OCI-LY7 (cell line): ENCODE results near the gene TSPO. TPM values are rescaled to one million over a fixed set of nuclear protein-coding genes. Genes with fewer than 3 reads are reported as not detected.

ENCODE experiments used
- BruUV-seq: library from RNA; stranded (reverse); fragments of 400-500 nt; replicated peaks from 2 replicates; lab custom pipeline; 2021; lab: Mats Ljungman, UMichigan
- CTCF ChIA-PET: fragments of 300-600 bp; sonication (Branson Sonifier 250); formaldehyde crosslinking; loops from one replicate; lab custom pipeline; 2022; ENCODE audit warnings: antibody characterized with exemption; ENCODE audit not compliant: unreplicated experiment; lab: Charles Lee
- POLR2A ChIA-PET: fragments of 300-600 bp; sonication (Branson Sonifier 250); formaldehyde crosslinking; loops from one replicate; lab custom pipeline; 2022; ENCODE audit warnings: antibody characterized with exemption; lab: Charles Lee
- DNase-seq: peaks from one replicate; pipeline ENCODE4 v3.0.0-alpha.2; 2015; ENCODE audit warnings: low spot score
- H2AFZ ChIP-seq: fragments of 200-600 bp; sonication (generic), shearing (Covaris generic); 2 replicates; pipeline ENCODE4 v1.6.1; 2014; ENCODE audit warnings: mild to moderate bottlenecking, antibody characterized with exemption, low read length, moderate library complexity
- H3K27ac ChIP-seq: fragments of 200-600 bp; sonication (generic); 2 replicates; pipeline ENCODE4 v1.5.1; 2014; ENCODE audit warnings: mixed run types, low read depth, mild to moderate bottlenecking, moderate library complexity, low read length, inconsistent platforms; ENCODE audit not compliant: poor library complexity, severe bottlenecking
- H3K36me3 ChIP-seq: fragments of 200-600 bp; sonication (generic); 2 replicates; pipeline ENCODE4 v1.6.1; 2014; ENCODE audit warnings: mild to moderate bottlenecking, antibody characterized with exemption, low read length, moderate library complexity, mixed read lengths; ENCODE audit not compliant: insufficient read depth
- H3K4me1 ChIP-seq: fragments of 200-600 bp; sonication (generic); 2 replicates; pipeline ENCODE4 v1.5.1; 2014; ENCODE audit warnings: mild to moderate bottlenecking, low read length; ENCODE audit not compliant: insufficient read depth, poor library complexity, severe bottlenecking
- H3K4me2 ChIP-seq: fragments of 200-600 bp; sonication (generic); 2 replicates; pipeline ENCODE4 v1.6.1; 2014; ENCODE audit warnings: mild to moderate bottlenecking, low read length
- H3K4me3 ChIP-seq: fragments of 200-600 bp; sonication (generic); 2 replicates; pipeline ENCODE4 v1.5.1; 2014; ENCODE audit warnings: mild to moderate bottlenecking, low read depth, low read length; ENCODE audit not compliant: poor library complexity, severe bottlenecking
- H3K79me2 ChIP-seq: fragments of 200-600 bp; sonication (generic); 2 replicates; pipeline ENCODE4 v1.6.1; 2016; ENCODE audit warnings: low read depth, mild to moderate bottlenecking, low read length, moderate library complexity, mixed read lengths; ENCODE audit not compliant: insufficient read depth
- H3K9me2 ChIP-seq: fragments of 200-600 bp; sonication (generic); 2 replicates; pipeline ENCODE4 v1.6.1; 2016; ENCODE audit warnings: mild to moderate bottlenecking, low read length, mixed read lengths; ENCODE audit not compliant: insufficient read depth
- H3K9me3 ChIP-seq: fragments of 200-600 bp; sonication (generic); 2 replicates; pipeline ENCODE4 v1.6.1; 2014; ENCODE audit warnings: mild to moderate bottlenecking, mixed run types, low read length, mixed read lengths
- H4K20me1 ChIP-seq: fragments of 200-600 bp; sonication (generic); 2 replicates; pipeline ENCODE4 v1.6.1; 2014; ENCODE audit warnings: mild to moderate bottlenecking, antibody characterized with exemption, low read length, moderate library complexity, mixed read lengths; ENCODE audit not compliant: insufficient read depth
- EZH2phosphoT487 ChIP-seq: fragments of 200-600 bp; sonication (generic); IDR thresholded peaks from 2 replicates; pipeline ENCODE4 v1.6.1; 2018; ENCODE audit warnings: low read depth, borderline replicate concordance, mild to moderate bottlenecking, mixed run types, antibody characterized with exemption, low read length, moderate library complexity, mixed read lengths
- intact Hi-C: fragments of 100-400 bp; cut with micrococcal nuclease; formaldehyde crosslinking; loops from one replicate; pipeline ENCODE4 v1.10.0; 2022; ENCODE audit not compliant: unreplicated experiment
- total RNA-seq, 2 experiments: library from RNA; depleted of rRNA in 1 of 2; stranded (reverse); fragments of >200 nt in 1 of 2; shearing (Covaris generic) in 1 of 2; gene quantifications; 2 replicates each; pipeline ENCODE4 v1.2.3, GENCODE V29; 2014 to 2022
- TF ChIP-seq, protein P1 (sequence below): fragments of 200-600 bp; sonication (generic); conservative IDR thresholded peaks from 2 replicates; pipeline ENCODE4 v1.5.1; 2014; ENCODE audit warnings: mild to moderate bottlenecking, antibody characterized with exemption, low read length, moderate library complexity, mixed read lengths

Gene TSPO
- total RNA-seq, 2 experiments from 2014 or later = 47.1 to 69.9 TPM

DNA sequence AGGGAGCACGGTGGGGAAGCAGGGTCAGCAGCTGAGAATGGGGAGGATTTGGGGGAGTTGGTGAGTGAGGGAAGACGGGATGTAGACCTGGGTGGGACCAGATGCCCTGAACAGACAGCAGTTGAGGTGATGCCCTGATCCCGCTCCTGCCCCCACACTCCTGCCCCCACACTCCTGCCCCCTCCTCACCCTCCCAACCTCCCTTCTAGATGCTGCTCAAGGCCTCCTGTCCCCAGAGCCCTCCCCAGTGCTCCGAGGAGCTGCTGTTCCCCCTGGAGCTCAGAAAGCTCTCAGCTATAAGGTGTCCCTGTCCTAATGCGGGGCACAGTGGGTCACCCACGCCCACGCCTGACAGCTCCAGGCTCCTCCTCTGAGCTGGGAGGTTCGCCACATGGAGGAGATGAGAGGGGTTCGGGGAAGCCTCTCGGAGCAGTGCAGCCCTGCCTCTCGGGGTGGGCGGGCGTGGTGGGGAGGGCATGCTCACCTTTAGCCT, 60.6 kb downstream of the TSPO start:
- no peak for TF ChIP-seq EZH2phosphoT487
- TF ChIP-seq, protein P1, sequence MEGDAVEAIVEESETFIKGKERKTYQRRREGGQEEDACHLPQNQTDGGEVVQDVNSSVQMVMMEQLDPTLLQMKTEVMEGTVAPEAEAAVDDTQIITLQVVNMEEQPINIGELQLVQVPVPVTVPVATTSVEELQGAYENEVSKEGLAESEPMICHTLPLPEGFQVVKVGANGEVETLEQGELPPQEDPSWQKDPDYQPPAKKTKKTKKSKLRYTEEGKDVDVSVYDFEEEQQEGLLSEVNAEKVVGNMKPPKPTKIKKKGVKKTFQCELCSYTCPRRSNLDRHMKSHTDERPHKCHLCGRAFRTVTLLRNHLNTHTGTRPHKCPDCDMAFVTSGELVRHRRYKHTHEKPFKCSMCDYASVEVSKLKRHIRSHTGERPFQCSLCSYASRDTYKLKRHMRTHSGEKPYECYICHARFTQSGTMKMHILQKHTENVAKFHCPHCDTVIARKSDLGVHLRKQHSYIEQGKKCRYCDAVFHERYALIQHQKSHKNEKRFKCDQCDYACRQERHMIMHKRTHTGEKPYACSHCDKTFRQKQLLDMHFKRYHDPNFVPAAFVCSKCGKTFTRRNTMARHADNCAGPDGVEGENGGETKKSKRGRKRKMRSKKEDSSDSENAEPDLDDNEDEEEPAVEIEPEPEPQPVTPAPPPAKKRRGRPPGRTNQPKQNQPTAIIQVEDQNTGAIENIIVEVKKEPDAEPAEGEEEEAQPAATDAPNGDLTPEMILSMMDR = no peak
- H4K20me1 ChIP-seq = no peaks in the 10 kb centered on the region
- CTCF ChIA-PET = interaction anchor here (0.7 kb wide), 1 partner anchor 19 kb away, joined by 3 read pairs; no protein-coding TSS in a partner anchor
- no peaks in the 10 kb centered on the region for H3K9me3 ChIP-seq
- no peak for DNase-seq
- no peaks in the 10 kb centered on the region for H3K79me2 ChIP-seq
- H3K4me1 ChIP-seq = no peaks in the 10 kb centered on the region
- POLR2A ChIA-PET = no interaction called here
- no TSS peak for BruUV-seq
- no peak overlapping the region for H3K4me3 ChIP-seq
- no peak overlapping the region for H2AFZ ChIP-seq
- H3K27ac ChIP-seq = no peak overlapping the region
- no peaks in the 10 kb centered on the region for H3K36me3 ChIP-seq
- no peak overlapping the region for H3K4me2 ChIP-seq
- H3K9me2 ChIP-seq = no peaks in the 10 kb centered on the region
- intact Hi-C loops = no loop called here

DNA sequence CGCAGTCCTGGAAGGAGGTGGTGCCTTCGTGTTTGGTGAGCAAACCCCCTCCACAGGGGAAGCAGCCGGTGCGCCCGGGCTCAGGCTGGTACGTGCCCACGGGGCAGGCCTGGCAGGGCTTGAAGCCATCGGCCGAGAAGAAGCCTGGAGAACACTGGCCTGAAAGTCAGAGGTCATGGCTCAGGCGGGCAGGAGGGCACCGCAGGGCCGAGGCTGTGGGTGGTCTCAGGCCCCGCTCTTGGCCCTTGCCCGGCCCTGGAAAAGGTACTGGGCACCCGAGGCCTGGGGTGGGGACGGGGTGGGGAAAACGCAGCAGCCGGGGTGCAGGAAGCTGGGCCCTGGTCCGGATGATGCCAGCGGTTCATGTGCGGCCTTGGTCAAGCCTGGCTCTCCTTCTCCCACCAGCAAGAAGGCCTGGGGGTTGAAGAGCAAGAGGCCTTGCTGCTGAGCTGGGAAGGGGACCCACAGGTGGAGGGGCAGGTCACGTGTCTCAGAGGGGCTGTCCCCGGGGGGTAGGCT, 61.1 kb downstream of the TSPO start:
- DNase-seq = no peak
- no peak for TF ChIP-seq EZH2phosphoT487
- TF ChIP-seq, protein P1 = no peak
- H3K27ac ChIP-seq = no peak overlapping the region
- H3K9me3 ChIP-seq = no peaks in the 10 kb centered on the region
- intact Hi-C loops = no loop called here
- no peaks in the 10 kb centered on the region for H3K9me2 ChIP-seq
- no peak overlapping the region for H2AFZ ChIP-seq
- no peaks in the 10 kb centered on the region for H3K79me2 ChIP-seq
- H3K4me3 ChIP-seq = no peak overlapping the region
- no peaks in the 10 kb centered on the region for H4K20me1 ChIP-seq
- H3K4me1 ChIP-seq = no peaks in the 10 kb centered on the region
- H3K36me3 ChIP-seq = no peaks in the 10 kb centered on the region
- no peak overlapping the region for H3K4me2 ChIP-seq
- no TSS peak for BruUV-seq
- ChIA-PET POLR2A (no interaction called here), CTCF (no interaction called here)

Other genes starting within 250 kb of the TSPO start
- gene PACSIN2, start 136.4 kb upstream of the TSPO start, total RNA-seq (2014; rRNA removed; shearing (Covaris generic)) = 25.4 and 29.6 TPM in 2 replicates
- 38.5 and 41.7 TPM in 2 replicates for gene PACSIN2, start 136.4 kb upstream of the TSPO start, total RNA-seq (2022)
- 5.5 and 5.8 TPM in 2 replicates for gene TTLL1, start 62.2 kb upstream of the TSPO start, total RNA-seq (2014; rRNA removed; shearing (Covaris generic))
- 7.1 and 9.9 TPM in 2 replicates for gene TTLL1, start 62.2 kb upstream of the TSPO start, total RNA-seq (2022)
- gene BIK, start 40.8 kb upstream of the TSPO start, total RNA-seq (2014; rRNA removed; shearing (Covaris generic)) = 104 and 143 TPM in 2 replicates
- gene BIK, start 40.8 kb upstream of the TSPO start, total RNA-seq (2022) = 67.6 and 88.4 TPM in 2 replicates
- 28.4 and 30.6 TPM in 2 replicates for gene MCAT, start 8.2 kb upstream of the TSPO start, total RNA-seq (2014; rRNA removed; shearing (Covaris generic))
- gene MCAT, start 8.2 kb upstream of the TSPO start, total RNA-seq (2022) = 23.1 and 33.2 TPM in 2 replicates
- 66.7 and 71.5 TPM in 2 replicates for gene TTLL12, start 35.6 kb downstream of the TSPO start, total RNA-seq (2014; rRNA removed; shearing (Covaris generic))
- 62.6 and 66.5 TPM in 2 replicates for gene TTLL12, start 35.6 kb downstream of the TSPO start, total RNA-seq (2022)
- not detected in 2 replicates for gene SCUBE1, start 191.8 kb downstream of the TSPO start, total RNA-seq (2014; rRNA removed; shearing (Covaris generic))
- not detected in 2 replicates for gene SCUBE1, start 191.8 kb downstream of the TSPO start, total RNA-seq (2022)